Spleen (tissue), 11 donors: Measurements from ENCODE around the gene SPATA16. TPM values are rescaled to one million over a fixed set of nuclear protein-coding genes. Genes with fewer than 3 reads are reported as not detected.

ENCODE experiments used
- DNase-seq: peaks from one replicate; pipeline ENCODE4 v3.0.0-alpha.2; 2020
- H3K27ac ChIP-seq, 8 donors: fragments of 200-600 bp; sonication (generic) in 7 of 8; 1 replicate in 4 of 8; 2 replicates in 4 of 8; pipeline versions ENCODE4 v1.5.0 to v1.8.0; 2016 to 2021; ENCODE audit warnings: inconsistent platforms in 4 of 8, mild to moderate bottlenecking in 4 of 8, moderate library complexity in 1 of 8
- H3K27me3 ChIP-seq, 7 donors: fragments of 200-600 bp; sonication (generic) in 6 of 7; replicated peaks in 1 of 7; 1 replicate in 4 of 7; 2 replicates in 3 of 7; pipeline versions ENCODE4 v1.5.0 to v1.8.0; 2016 to 2021; ENCODE audit warnings: inconsistent platforms in 3 of 7, mild to moderate bottlenecking in 1 of 7
- H3K36me3 ChIP-seq, 6 donors: fragments of 200-600 bp; sonication (generic) in 5 of 6; 1 replicate in 4 of 6; 2 replicates in 2 of 6; pipeline versions ENCODE4 v1.5.0 to v1.8.0; 2016 to 2021; ENCODE audit warnings: inconsistent platforms in 2 of 6
- H3K4me1 ChIP-seq, 6 donors: fragments of 200-600 bp; sonication (generic) in 5 of 6; 1 replicate in 3 of 6; 2 replicates in 3 of 6; pipeline versions ENCODE4 v1.5.0 to v1.8.0; 2016 to 2021; ENCODE audit warnings: inconsistent platforms in 3 of 6
- H3K4me3 ChIP-seq, 8 donors: fragments of 200-600 bp; sonication (generic) in 7 of 8; 1 replicate in 4 of 8; 2 replicates in 4 of 8; pipeline versions ENCODE4 v1.5.0 to v1.8.0; 2016 to 2021; ENCODE audit warnings: inconsistent platforms in 4 of 8, mild to moderate bottlenecking in 4 of 8, moderate library complexity in 2 of 8
- H3K9me3 ChIP-seq, 8 donors: fragments of 200-600 bp; sonication (generic) in 7 of 8; 1 replicate in 4 of 8; 2 replicates in 4 of 8; pipeline versions ENCODE4 v1.5.0 to v1.8.0; 2016 to 2021; ENCODE audit warnings: inconsistent platforms in 4 of 8
- POLR2A ChIP-seq, 3 donors: fragments of 450-650 bp; IDR thresholded peaks; one replicate each; pipeline ENCODE4 v1.5.1; 2017; ENCODE audit warnings: antibody characterized with exemption in 3 of 3, mild to moderate bottlenecking in 1 of 3
- POLR2AphosphoS5 ChIP-seq, 3 donors: sonication (generic); formaldehyde crosslinking; IDR thresholded peaks; one replicate each; pipeline ENCODE4 v1.5.1; 2017; ENCODE audit warnings: antibody characterized with exemption in 3 of 3
- WGBS, 5 donors: extraction: QIAGEN DNeasy Blood & Tissue Kit in 3 of 5; methylation state at CpG; one replicate each; pipeline versions ENCODE4 v1.1.5 to v1.1.7; 2013 to 2018; 5-methylcytosine and 5-hydroxymethylcytosine counted together
- intact Hi-C: fragments of 100-400 bp; cut with DNase I; formaldehyde crosslinking; loops from one replicate; pipeline ENCODE4 v1.15.0; 2023; ENCODE audit warnings: low total_unique reads
- polyA plus RNA-seq, 3 donors: library from polyadenylated mRNA; stranded (reverse); fragments of 200-250 nt; gene quantifications; one replicate each; pipeline ENCODE4 v1.2.1, GENCODE V29; 2013
- total RNA-seq, 7 donors: library from RNA; depleted of rRNA in 3 of 7; stranded (reverse); fragments of >200 nt in 3 of 7; fragmentation: NEBNext Ultra II Directional in 4 of 7; extraction: Animal tissue kit (Norgen Biotek cat#: 25700) in 4 of 7; gene quantifications; one replicate each; pipeline versions ENCODE4 v1.1.0 to v1.2.1, GENCODE V29; 2016 to 2021
- TF ChIP-seq, protein P1 (sequence below), 11 experiments: fragments of 200-600 bp in 7 of 11; fragments of 450-650 bp in 4 of 11; sonication (generic) in 4 of 11; IDR thresholded peaks in 8 of 11; conservative IDR thresholded peaks in 3 of 11; 1 replicate in 7 of 11; 2 replicates in 4 of 11; pipeline versions ENCODE4 v1.4.0 to v1.8.0; 2016 to 2021; ENCODE audit warnings: antibody characterized with exemption in 11 of 11, inconsistent platforms in 4 of 11, mild to moderate bottlenecking in 1 of 11
- donor health status: healthy with polysubstance abuse.
- donor health status: DM: no; HTN: no; CAD: no; lungs with moderate emphysema.
- donor health status: DM: no; HTN: no; CAD: no.
- donor health status: Bipolar disorder and iron deficiency.
- donor health status: healthy.
- donor health status: DM: no; HTN: no; CAD: no.
- donor health status: DM: yes; HTN: yes; CAD: no.

Gene SPATA16
- total and polyA plus RNA-seq, 10 donors: not detected

DNA sequence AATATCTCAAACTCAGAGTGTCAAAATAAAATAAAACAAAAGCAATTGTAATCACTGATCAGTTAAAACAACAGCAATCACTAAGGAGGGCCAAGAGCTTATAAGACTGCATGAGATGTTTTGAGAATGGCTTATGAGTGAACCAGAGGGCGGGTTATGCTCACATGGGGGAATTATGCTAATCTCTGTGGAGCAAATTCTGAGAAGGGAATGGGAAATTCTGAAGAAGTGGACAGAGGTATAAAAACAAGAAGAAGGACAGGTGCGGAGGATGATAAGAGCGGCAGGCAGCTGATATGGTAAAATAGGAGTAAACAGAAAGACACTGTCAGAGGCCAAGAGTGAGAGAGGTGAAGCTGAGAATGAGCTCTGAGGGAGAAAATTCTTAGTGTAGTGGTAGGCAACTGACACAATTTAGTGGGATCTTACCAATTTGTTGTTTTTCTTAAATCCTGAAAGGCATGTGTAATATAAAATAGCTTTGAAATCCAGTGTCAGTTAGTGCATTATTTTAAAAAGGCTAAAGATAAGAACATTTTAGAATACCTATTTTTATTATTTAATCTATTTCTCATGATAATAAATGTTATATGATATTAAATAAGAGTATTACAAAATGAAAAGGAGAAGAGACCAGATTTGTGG is 133.8 kb downstream of the SPATA16 start:
- Histone ChIP-seq H3K4me3 (no peak overlapping the region), H3K27me3 (no peaks in the 10 kb centered on the region), H3K4me1 (no peaks in the 10 kb centered on the region), H3K27ac (no peak overlapping the region), H3K9me3 (no peaks in the 10 kb centered on the region), H3K36me3 (no peaks in the 10 kb centered on the region)
- 47 to 72% (median 60%) methylated on average over 3 of the region's 3 CpGs for WGBS, 5 donors
- intact Hi-C loops: no loop called here
- TF ChIP-seq POLR2A (IDR thresholded peaks at IDR 0.05): no peak
- TF ChIP-seq POLR2AphosphoS5 (IDR thresholded peaks at IDR 0.05): no peak
- TF ChIP-seq, protein P1, sequence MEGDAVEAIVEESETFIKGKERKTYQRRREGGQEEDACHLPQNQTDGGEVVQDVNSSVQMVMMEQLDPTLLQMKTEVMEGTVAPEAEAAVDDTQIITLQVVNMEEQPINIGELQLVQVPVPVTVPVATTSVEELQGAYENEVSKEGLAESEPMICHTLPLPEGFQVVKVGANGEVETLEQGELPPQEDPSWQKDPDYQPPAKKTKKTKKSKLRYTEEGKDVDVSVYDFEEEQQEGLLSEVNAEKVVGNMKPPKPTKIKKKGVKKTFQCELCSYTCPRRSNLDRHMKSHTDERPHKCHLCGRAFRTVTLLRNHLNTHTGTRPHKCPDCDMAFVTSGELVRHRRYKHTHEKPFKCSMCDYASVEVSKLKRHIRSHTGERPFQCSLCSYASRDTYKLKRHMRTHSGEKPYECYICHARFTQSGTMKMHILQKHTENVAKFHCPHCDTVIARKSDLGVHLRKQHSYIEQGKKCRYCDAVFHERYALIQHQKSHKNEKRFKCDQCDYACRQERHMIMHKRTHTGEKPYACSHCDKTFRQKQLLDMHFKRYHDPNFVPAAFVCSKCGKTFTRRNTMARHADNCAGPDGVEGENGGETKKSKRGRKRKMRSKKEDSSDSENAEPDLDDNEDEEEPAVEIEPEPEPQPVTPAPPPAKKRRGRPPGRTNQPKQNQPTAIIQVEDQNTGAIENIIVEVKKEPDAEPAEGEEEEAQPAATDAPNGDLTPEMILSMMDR (IDR thresholded peaks at IDR 0.05 in 8 of 11, conservative IDR thresholded peaks at IDR 0.05 in 3 of 11): no peak
- DNase-seq: no peak

DNA sequence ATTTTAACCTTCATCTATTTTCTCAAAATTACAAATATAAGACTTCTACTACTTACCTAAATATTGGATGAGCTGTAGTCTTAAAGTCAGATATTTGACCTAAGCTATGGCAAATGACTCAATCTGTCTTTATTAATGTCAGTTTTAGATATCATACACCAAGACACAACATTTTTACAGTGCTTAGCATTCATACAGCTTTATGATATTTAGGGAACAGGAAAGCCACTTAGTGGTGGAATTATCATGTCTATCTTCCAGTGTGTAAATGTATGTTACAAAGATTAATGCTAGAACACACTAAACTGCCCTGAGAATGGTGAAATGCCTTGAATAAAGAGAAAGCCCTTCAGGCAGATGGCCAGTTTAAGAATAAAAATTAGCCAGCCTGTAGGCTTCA is 135.0 kb downstream of the SPATA16 start:
- Histone ChIP-seq H3K27me3 (no peaks in the 10 kb centered on the region), H3K36me3 (no peaks in the 10 kb centered on the region), H3K27ac (no peak overlapping the region), H3K4me3 (no peak overlapping the region), H3K9me3 (no peaks in the 10 kb centered on the region), H3K4me1 (no peaks in the 10 kb centered on the region)
- TF ChIP-seq, protein P1 (IDR thresholded peaks at IDR 0.05 in 8 of 11, conservative IDR thresholded peaks at IDR 0.05 in 3 of 11): no peak
- TF ChIP-seq POLR2A (IDR thresholded peaks at IDR 0.05) (no peak), POLR2AphosphoS5 (IDR thresholded peaks at IDR 0.05) (no peak)
- intact Hi-C loops: no loop called here
- no peak for DNase-seq

DNA sequence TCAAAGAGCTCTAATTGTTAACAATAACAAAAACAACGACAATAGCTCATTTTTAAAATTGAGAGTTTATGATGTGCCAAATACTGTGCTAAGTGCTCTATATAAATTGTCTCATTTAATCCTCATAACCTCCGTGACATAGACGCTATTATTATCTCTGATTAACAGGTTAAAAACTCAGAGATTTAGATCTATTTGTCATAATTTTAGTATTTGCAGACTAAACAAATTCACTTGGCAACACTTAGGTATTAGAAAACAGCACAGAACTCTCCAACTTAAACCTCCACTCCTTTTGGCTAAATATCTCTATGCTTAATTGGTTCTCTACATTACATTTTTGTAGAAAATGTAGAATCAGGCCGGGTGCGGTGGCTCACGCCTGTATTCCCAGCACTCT is 136.4 kb downstream of the SPATA16 start:
- Histone ChIP-seq H3K4me3 (no peak overlapping the region), H3K4me1 (no peaks in the 10 kb centered on the region), H3K27ac (no peak overlapping the region), H3K9me3 (peaks cover 0 to 12% (median 0%) of the 10 kb centered on the region in 8 donors), H3K36me3 (no peaks in the 10 kb centered on the region), H3K27me3 (no peaks in the 10 kb centered on the region)
- no peak for DNase-seq
- no peak for TF ChIP-seq POLR2A (IDR thresholded peaks at IDR 0.05)
- TF ChIP-seq, protein P1 (IDR thresholded peaks at IDR 0.05 in 8 of 11, conservative IDR thresholded peaks at IDR 0.05 in 3 of 11): no peak
- no peak for TF ChIP-seq POLR2AphosphoS5 (IDR thresholded peaks at IDR 0.05)
- 82 to 94% (median 88%) methylated on average over 6 of the region's 6 CpGs for WGBS, 5 donors
- intact Hi-C loops: no loop called here

DNA sequence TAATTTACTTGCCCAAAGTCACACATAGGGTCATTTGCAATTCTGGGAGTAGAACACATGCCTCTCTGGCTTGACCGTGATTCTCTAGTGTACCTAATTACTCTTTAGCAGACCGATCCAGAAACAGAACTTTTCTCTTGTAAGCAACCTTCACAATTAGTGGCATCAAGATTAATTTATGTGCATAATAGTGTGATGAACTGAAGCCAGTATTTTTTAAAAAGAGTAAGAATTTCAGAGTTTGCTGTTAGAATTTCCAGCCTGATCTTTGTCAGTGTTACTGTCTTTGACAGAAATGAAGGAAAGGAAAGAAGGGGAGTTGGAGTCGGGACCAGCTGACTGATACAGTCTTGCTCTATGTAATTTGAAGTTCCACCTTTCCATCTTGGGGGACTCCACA is 137.1 kb downstream of the SPATA16 start:
- WGBS, 5 donors: 85 to 92% (median 86%) methylated on average over 3 of the region's 3 CpGs
- intact Hi-C loops: no loop called here
- Histone ChIP-seq H3K4me3 (no peak overlapping the region), H3K36me3 (no peaks in the 10 kb centered on the region), H3K27me3 (no peaks in the 10 kb centered on the region), H3K27ac (no peak overlapping the region), H3K9me3 (peaks cover 0 to 14% (median 0%) of the 10 kb centered on the region in 8 donors), H3K4me1 (no peaks in the 10 kb centered on the region)
- TF ChIP-seq POLR2AphosphoS5 (IDR thresholded peaks at IDR 0.05) (no peak), POLR2A (IDR thresholded peaks at IDR 0.05) (no peak)
- TF ChIP-seq, protein P1 (IDR thresholded peaks at IDR 0.05 in 8 of 11, conservative IDR thresholded peaks at IDR 0.05 in 3 of 11): no peak
- no peak for DNase-seq
